ENCODE data around the gene ZNF91.

- no peak for TF ChIP-seq EZH2 (IDR thresholded peaks at IDR 0.05; ENCODE audit: low read length, missing control alignments)
- TF ChIP-seq CTCF (conservative IDR thresholded peaks at IDR 0.05 in 1 of 2, IDR thresholded peaks at IDR 0.05 in 1 of 2; ENCODE audit: low read depth in 1 of 2, low read length in 2 of 2) = no peak
These were observed 25.6 kb upstream of the ZNF91 start for GRCh38 chr19:23420824-23421223.

Data from fibroblast of lung (primary cell).